Fibroblast of lung (primary cell): Measurements from ENCODE around the gene ITPRIPL2. TPM values are rescaled to one million over a fixed set of nuclear protein-coding genes. Genes with fewer than 3 reads are reported as not detected.

ENCODE experiments used
- DNase-seq, 2 donors: peaks; one replicate each; pipeline versions ENCODE4 v3.0.0 to v3.0.0-alpha.2; 2010; ENCODE audit warnings: low read depth in 2 of 2
- H2AFZ ChIP-seq: 2 replicates; pipeline ENCODE4 v1.5.1; 2012; ENCODE audit warnings: low read length, control low read depth, inconsistent platforms
- H3K27ac ChIP-seq: 2 replicates; pipeline ENCODE4 v1.5.1; 2011; ENCODE audit warnings: low read length, control low read depth; ENCODE audit not compliant: insufficient read depth
- H3K27me3 ChIP-seq: 2 replicates; pipeline ENCODE4 v1.5.1; 2011; ENCODE audit warnings: mild to moderate bottlenecking, low read length; ENCODE audit not compliant: control insufficient read depth, insufficient read depth
- H3K36me3 ChIP-seq: 2 replicates; pipeline ENCODE4 v1.5.1; 2011; ENCODE audit warnings: low read length; ENCODE audit not compliant: control insufficient read depth, insufficient read depth
- H3K4me1 ChIP-seq: 2 replicates; pipeline ENCODE4 v1.5.1; 2011; ENCODE audit warnings: low read length; ENCODE audit not compliant: control insufficient read depth, insufficient read depth; ENCODE audit errors: extremely low read depth
- H3K4me2 ChIP-seq: 2 replicates; pipeline ENCODE4 v1.5.1; 2011; ENCODE audit warnings: low read length, control low read depth; ENCODE audit not compliant: insufficient read depth; ENCODE audit errors: extremely low read depth
- H3K4me3 ChIP-seq, 4 experiments: fragments of 200-600 bp in 1 of 4; sonication (generic) in 1 of 4; replicated peaks in 1 of 4; 2 replicates each; pipeline ENCODE4 v1.5.1; 2011 to 2016; ENCODE audit warnings: low read length in 4 of 4, low read depth in 3 of 4, mild to moderate bottlenecking in 3 of 4, control low read depth in 2 of 4, inconsistent platforms in 1 of 4, mixed read lengths in 1 of 4; ENCODE audit not compliant: insufficient read depth in 1 of 4; ENCODE audit errors: control extremely low read depth in 1 of 4
- H3K79me2 ChIP-seq: 2 replicates; pipeline ENCODE4 v1.5.1; 2012; ENCODE audit warnings: mild to moderate bottlenecking, low read length, inconsistent platforms; ENCODE audit not compliant: control insufficient read depth, insufficient read depth
- H3K9ac ChIP-seq: 2 replicates; pipeline ENCODE4 v1.5.1; 2011; ENCODE audit warnings: mild to moderate bottlenecking, low read length, control low read depth; ENCODE audit not compliant: insufficient read depth
- H3K9me3 ChIP-seq: 2 replicates; pipeline ENCODE4 v1.5.1; 2012; ENCODE audit warnings: low read depth, low read length; ENCODE audit not compliant: control insufficient read depth, insufficient read depth
- H4K20me1 ChIP-seq: 2 replicates; pipeline ENCODE4 v1.5.1; 2011; ENCODE audit warnings: low read length; ENCODE audit not compliant: control insufficient read depth, insufficient read depth; ENCODE audit errors: extremely low read depth
- EZH2 ChIP-seq: IDR thresholded peaks from 2 replicates; pipeline ENCODE4 v1.5.1; 2012; ENCODE audit warnings: low read length, control low read depth, mild to moderate bottlenecking; ENCODE audit errors: missing control alignments
- polyA plus RNA-seq, 2 donors: library from polyadenylated mRNA; depleted of rRNA in 1 of 2; stranded (reverse) in 1 of 2; unstranded in 1 of 2; fragments of >200 nt; gene quantifications; 2 replicates each; pipeline ENCODE4 v1.2.1, GENCODE V29; 2011 to 2012; ENCODE audit warnings: missing spikeins in 1 of 2
- total RNA-seq: library from RNA; depleted of rRNA; stranded (reverse); fragments of >200 nt; gene quantifications from 2 replicates; pipeline ENCODE4 v1.2.1, GENCODE V29; 2014
- TF ChIP-seq, protein P1 (sequence below), 2 donors: IDR thresholded peaks in 1 of 2; conservative IDR thresholded peaks in 1 of 2; 1 replicate in 1 of 2; 2 replicates in 1 of 2; pipeline ENCODE4 v1.5.1; 2011 to 2012; ENCODE audit warnings: low read length in 2 of 2, control low read depth in 1 of 2, inconsistent platforms in 1 of 2, low read depth in 1 of 2, mild to moderate bottlenecking in 1 of 2

Gene ITPRIPL2
- total and polyA plus RNA-seq, 2 donors (not counting 1 experiment from before 2014, with no cell fraction given), result 23.1 to 42.1 TPM

DNA sequence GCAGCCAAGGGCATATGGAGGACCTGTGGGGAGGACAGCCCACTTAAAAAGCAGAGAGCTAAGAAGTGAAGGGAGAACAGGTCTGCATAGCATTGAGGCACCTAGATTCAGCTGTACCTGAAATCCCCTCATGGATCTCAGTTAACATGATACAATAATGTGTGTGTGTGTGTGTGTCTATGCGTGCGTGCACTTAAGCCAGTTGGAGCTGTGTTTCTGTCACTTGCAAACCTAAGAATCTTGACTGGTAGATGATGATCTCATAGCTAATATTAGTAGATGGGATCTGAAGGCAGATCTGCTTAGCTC, 1.7 kb upstream of the ITPRIPL2 start:
- Histone ChIP-seq H3K9ac (no peak overlapping the region), H3K36me3 (peaks cover 10% of the 10 kb centered on the region), H3K4me1 (peaks cover 22% of the 10 kb centered on the region), H3K4me3 (no peak overlapping the region), H3K4me2 (no peak overlapping the region), H3K79me2 (peaks cover 31% of the 10 kb centered on the region), H3K27ac (no peak overlapping the region), H3K27me3 (no peaks in the 10 kb centered on the region), H2AFZ (no peak overlapping the region), H3K9me3 (no peaks in the 10 kb centered on the region), H4K20me1 (no peaks in the 10 kb centered on the region)
- TF ChIP-seq, protein P1, sequence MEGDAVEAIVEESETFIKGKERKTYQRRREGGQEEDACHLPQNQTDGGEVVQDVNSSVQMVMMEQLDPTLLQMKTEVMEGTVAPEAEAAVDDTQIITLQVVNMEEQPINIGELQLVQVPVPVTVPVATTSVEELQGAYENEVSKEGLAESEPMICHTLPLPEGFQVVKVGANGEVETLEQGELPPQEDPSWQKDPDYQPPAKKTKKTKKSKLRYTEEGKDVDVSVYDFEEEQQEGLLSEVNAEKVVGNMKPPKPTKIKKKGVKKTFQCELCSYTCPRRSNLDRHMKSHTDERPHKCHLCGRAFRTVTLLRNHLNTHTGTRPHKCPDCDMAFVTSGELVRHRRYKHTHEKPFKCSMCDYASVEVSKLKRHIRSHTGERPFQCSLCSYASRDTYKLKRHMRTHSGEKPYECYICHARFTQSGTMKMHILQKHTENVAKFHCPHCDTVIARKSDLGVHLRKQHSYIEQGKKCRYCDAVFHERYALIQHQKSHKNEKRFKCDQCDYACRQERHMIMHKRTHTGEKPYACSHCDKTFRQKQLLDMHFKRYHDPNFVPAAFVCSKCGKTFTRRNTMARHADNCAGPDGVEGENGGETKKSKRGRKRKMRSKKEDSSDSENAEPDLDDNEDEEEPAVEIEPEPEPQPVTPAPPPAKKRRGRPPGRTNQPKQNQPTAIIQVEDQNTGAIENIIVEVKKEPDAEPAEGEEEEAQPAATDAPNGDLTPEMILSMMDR (conservative IDR thresholded peaks at IDR 0.05 in 1 of 2, IDR thresholded peaks at IDR 0.05 in 1 of 2; ENCODE audit: low read depth in 1 of 2, low read length in 2 of 2), result no peak
- no peak for TF ChIP-seq EZH2
- DNase-seq, result no peak

DNA sequence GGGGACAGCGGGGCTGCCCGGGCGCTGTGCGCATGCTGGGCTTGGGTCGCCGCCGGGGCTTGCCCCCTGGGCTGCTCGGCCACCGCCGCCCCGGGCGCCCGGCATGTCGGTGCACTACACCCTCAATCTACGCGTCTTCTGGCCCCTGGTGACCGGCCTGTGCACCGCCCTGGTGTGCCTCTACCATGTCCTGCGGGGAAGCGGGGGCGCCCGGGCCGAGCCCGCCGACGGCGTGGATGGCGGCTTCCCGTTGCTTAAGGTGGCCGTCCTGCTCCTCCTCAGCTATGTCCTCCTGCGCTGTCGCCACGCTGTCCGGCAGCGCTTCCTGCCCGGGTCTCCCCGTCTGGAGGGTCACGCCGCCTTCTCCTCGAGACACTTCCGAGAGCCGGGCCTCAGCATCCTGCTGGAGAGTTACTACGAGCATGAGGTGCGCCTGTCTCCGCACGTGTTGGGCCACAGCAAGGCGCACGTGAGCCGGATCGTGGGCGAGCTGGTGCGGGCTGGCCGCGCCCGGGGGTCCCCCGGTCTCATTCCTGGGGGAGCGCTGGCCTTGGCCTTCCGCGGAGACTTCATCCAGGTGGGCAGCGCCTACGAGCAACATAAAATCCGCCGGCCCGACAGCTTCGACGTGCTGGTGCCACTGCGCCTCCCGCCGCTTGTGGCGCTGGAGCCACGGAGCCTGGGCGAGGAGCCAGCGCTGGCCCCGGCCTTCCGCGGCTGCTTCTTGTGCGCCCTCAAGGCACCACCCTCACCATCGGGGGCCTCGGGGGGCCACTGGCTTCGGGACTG, 789 bp downstream of the ITPRIPL2 start:
- Histone ChIP-seq H2AFZ (no peak overlapping the region), H3K9ac (peak overlapping the region; percentile 88), H3K4me3 (peak overlapping the region; percentile 60 to 76 (median 71)), H3K36me3 (peaks cover 10% of the 10 kb centered on the region), H3K9me3 (no peaks in the 10 kb centered on the region), H3K4me2 (peak overlapping the region; percentile 90), H3K27ac (peak overlapping the region; percentile 95), H3K27me3 (no peaks in the 10 kb centered on the region), H3K79me2 (peaks cover 39% of the 10 kb centered on the region), H3K4me1 (peaks cover 28% of the 10 kb centered on the region), H4K20me1 (no peaks in the 10 kb centered on the region)
- TF ChIP-seq, protein P1 (conservative IDR thresholded peaks at IDR 0.05 in 1 of 2, IDR thresholded peaks at IDR 0.05 in 1 of 2; ENCODE audit: low read depth in 1 of 2, low read length in 2 of 2), result peak in 1 of 2 donors; percentile 35
- TF ChIP-seq EZH2, result no peak
- DNase-seq, result peak; percentile 74 to 78

DNA sequence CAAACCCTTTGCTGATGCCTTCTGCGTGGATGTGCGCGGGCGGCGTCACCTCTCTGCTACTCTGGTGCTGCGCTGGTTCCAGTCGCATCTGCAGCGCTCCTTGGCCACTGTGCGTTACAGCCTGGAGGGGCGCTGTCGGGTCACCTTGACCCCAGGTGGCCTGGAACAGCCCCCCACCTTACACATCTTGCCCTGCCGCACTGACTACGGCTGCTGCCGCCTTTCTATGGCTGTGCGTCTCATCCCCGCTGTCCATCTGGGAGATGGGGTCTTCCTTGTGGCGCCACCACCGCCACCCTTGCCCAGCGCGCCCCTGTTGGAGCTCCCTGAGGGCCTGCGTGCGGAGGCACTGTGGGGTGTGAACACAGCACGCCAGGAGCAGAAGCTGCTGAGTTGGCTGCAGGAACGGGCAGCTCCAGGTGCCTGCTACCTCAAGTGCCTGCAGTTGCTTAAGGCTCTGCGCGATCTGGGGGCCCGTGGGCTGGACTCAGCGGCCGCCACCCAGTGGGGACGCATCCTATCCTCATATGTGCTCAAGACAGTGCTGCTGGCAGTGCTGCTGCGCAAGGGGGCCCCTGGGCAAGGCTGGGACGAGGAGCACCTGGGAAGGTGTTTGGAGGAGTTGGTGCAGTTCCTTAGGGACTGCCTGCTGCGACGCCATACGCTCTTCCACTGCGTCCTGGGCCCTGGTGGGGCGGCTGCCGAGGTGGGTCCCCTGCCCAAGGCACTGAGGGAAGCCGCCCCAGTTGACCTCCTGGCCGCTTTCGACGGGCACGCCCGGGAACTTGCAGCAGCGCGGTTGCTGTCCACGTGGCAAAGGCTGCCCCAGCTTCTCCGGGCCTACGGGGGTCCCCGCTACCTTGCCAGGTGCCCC, 1.6 kb downstream of the ITPRIPL2 start:
- H3K4me3 ChIP-seq, result peak overlapping the region; percentile 60 to 76 (median 71)
- no peaks in the 10 kb centered on the region for H3K9me3 ChIP-seq
- peaks cover 33% of the 10 kb centered on the region for H3K4me1 ChIP-seq
- no peaks in the 10 kb centered on the region for H3K27me3 ChIP-seq
- peaks cover 44% of the 10 kb centered on the region for H3K79me2 ChIP-seq
- peaks cover 10% of the 10 kb centered on the region for H3K36me3 ChIP-seq
- no peak for DNase-seq
- peak overlapping the region; percentile 88 for H3K9ac ChIP-seq
- TF ChIP-seq, protein P1 (conservative IDR thresholded peaks at IDR 0.05 in 1 of 2, IDR thresholded peaks at IDR 0.05 in 1 of 2; ENCODE audit: low read depth in 1 of 2, low read length in 2 of 2), result peak; percentile 22 to 41
- no peak for TF ChIP-seq EZH2
- no peaks in the 10 kb centered on the region for H4K20me1 ChIP-seq
- H3K27ac ChIP-seq, result peak overlapping the region; percentile 95
- peak overlapping the region; percentile 90 for H3K4me2 ChIP-seq
- H2AFZ ChIP-seq, result no peak overlapping the region
